SK-N-SH treated with all-trans-retinoic acid at 6 μM for 48 hours (cell line): Measurements from ENCODE around the gene TSC22D1.

Source experiments
- PATZ1 ChIP-seq: fragments of 250-450 bp; sonication (Bioruptor Pico); IDR thresholded peaks from 2 replicates; pipeline ENCODE4 v1.8.0; 2020; ENCODE audit warnings: mild to moderate bottlenecking, moderate library complexity, borderline replicate concordance
- TF ChIP-seq, protein P1 (sequence below): fragments of 250-450 bp; sonication (Bioruptor Pico); IDR thresholded peaks from 2 replicates; pipeline ENCODE4 v1.5.1; 2020; ENCODE audit warnings: low read depth, mild to moderate bottlenecking, moderate library complexity

GRCh38 chr13:44463759-44464158 is 112.4 kb downstream of the TSC22D1 start:
- TF ChIP-seq, protein P1, sequence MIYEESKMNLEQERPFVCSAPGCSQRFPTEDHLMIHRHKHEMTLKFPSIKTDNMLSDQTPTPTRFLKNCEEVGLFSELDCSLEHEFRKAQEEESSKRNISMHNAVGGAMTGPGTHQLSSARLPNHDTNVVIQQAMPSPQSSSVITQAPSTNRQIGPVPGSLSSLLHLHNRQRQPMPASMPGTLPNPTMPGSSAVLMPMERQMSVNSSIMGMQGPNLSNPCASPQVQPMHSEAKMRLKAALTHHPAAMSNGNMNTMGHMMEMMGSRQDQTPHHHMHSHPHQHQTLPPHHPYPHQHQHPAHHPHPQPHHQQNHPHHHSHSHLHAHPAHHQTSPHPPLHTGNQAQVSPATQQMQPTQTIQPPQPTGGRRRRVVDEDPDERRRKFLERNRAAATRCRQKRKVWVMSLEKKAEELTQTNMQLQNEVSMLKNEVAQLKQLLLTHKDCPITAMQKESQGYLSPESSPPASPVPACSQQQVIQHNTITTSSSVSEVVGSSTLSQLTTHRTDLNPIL (CRISPR knock-in tag): no peak
- TF ChIP-seq PATZ1 (CRISPR knock-in tag): no peak
